ENCODE data around the gene TDRD12.

DNA sequence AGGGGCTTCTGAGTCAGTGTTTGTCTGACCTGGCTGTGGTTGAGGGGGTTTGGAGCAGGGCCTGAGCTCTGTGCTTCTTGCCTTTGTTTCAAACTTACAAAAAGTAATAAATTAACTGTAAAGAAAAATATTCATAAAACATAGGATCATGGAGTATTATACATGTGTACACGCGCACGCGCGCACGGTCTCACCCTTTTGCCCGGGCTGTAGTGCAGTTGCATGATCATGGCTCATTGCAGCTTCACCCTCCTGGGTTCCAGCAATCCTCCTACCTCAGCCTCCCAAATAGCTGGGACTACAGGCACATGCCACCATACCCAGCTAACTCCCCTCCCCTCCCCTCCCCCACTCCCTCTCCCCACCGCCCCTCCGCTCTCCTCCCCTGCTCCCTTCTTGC is 23.5 kb downstream of the TDRD12 start:
- TF ChIP-seq, protein P1, sequence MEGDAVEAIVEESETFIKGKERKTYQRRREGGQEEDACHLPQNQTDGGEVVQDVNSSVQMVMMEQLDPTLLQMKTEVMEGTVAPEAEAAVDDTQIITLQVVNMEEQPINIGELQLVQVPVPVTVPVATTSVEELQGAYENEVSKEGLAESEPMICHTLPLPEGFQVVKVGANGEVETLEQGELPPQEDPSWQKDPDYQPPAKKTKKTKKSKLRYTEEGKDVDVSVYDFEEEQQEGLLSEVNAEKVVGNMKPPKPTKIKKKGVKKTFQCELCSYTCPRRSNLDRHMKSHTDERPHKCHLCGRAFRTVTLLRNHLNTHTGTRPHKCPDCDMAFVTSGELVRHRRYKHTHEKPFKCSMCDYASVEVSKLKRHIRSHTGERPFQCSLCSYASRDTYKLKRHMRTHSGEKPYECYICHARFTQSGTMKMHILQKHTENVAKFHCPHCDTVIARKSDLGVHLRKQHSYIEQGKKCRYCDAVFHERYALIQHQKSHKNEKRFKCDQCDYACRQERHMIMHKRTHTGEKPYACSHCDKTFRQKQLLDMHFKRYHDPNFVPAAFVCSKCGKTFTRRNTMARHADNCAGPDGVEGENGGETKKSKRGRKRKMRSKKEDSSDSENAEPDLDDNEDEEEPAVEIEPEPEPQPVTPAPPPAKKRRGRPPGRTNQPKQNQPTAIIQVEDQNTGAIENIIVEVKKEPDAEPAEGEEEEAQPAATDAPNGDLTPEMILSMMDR (IDR thresholded peaks at IDR 0.05) = no peak
- no peak for TF ChIP-seq POLR2A (IDR thresholded peaks at IDR 0.05)
